GM19463 (cell line): Measurements from ENCODE around the gene ARHGAP4.

ENCODE experiments used
- ATAC-seq: cut with Tn5 transposase; IDR thresholded peaks from one replicate; pipeline ENCODE4 v1.9.1; 2021; ENCODE audit warnings: mild to moderate bottlenecking, moderate library complexity; ENCODE audit not compliant: unreplicated experiment

ARHGAP4 gene

GRCh38 chrX:153947009-153947769 is 21.1 kb upstream of the ARHGAP4 start:
- peak; percentile 85 for ATAC-seq

GRCh38 chrX:153945956-153946943 is 20.2 kb upstream of the ARHGAP4 start:
- no peak for ATAC-seq

DNA sequence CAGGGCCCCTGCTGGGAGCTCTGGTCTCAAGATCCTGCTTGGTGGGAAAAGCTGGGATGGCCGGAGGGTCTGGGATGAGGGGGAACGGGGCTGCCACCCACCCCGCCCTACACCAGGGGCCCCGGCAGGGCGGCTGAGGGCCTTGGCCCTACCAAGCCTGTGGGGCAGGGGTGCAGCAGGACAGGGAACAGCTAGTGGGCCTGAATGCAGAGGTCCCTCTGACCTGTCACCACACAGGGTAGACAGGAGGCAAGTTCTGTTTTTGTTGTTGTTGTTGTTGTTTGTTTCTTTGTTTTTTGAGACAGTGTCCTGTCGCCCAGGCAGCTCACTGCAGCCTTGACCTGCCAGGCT is 18.7 kb upstream of the ARHGAP4 start:
- peak; percentile 16 for ATAC-seq

DNA sequence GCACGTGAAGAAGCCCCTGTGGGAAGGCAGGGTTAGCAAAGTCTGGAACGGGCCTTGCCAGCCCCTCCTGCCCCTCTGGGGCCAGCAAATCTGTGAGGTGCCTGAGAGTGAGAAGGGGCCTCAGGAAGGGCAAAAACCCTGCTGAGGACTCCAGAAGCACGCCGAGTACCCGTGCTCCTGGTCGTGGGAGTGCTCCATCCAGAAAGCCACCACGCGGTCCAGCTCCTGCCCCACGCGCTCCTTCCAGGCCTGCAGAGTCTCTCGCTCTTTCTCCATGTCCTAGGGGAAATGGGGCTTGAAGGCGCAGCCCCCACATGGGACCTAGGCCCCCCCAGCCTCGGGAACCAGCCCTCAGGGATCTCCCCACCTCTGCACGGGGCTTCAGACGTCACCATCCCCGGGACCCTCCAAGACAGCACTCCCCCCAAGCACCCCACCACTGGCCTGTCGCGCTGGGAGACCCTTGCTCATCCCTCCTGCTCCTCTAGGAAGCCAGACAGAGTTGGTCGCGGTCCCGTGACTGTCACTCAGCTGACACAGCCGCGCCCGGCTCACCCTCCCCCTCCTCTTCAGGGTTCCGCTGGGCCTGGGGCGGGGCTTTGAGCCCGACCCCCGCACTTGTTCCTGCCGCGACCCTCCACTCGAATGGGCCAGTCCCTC is 18.2 kb upstream of the ARHGAP4 start, which contains the start of gene RENBP:
RENBP (minus strand) TSS at position 504 of the 660 bp plus-strand sequence; CDS start at position 471, 33 bp downstream.
- peak; percentile 47 for ATAC-seq

- ATAC-seq, result no peak
Measured at GRCh38 chrX:153941336-153942252, 15.5 kb upstream of the ARHGAP4 start.

DNA sequence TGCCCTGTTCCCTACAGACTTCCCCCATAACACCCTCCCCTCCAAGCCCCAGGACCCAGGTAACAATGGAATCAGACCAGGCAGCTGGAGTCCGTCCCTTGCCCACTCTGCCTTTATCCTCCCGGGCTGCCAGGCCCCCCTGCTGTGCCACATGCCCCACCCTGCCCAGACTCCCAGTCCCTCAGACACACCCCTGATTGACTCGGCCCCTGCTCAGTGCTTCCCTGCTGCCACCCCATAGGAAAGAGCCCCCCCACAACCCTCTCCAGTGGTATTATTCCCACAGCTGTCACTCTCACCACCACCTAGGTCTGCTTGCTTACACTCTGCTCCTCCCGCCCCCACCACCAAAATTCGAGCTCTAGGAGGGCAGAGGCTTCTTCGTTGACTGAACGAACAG is 13.5 kb upstream of the ARHGAP4 start:
- no peak for ATAC-seq

- no peak for ATAC-seq
Measured at GRCh38 chrX:153938226-153938786, 12.2 kb upstream of the ARHGAP4 start.

GRCh38 chrX:153937056-153937455 is 11.0 kb upstream of the ARHGAP4 start:
- ATAC-seq, result no peak

GRCh38 chrX:153935326-153935851 is 9.3 kb upstream of the ARHGAP4 start:
- ATAC-seq, result peak; percentile 15

- peak; percentile 92 for ATAC-seq
Measured at GRCh38 chrX:153934762-153935325, 8.8 kb upstream of the ARHGAP4 start, which contains the start of gene NAA10. Gene NAA10 (minus strand): TSS chrX:153935037. CDS start chrX:153934904, 133 bp downstream.

GRCh38 chrX:153934148-153934761 is 8.2 kb upstream of the ARHGAP4 start:
- peak; percentile 4 for ATAC-seq

DNA sequence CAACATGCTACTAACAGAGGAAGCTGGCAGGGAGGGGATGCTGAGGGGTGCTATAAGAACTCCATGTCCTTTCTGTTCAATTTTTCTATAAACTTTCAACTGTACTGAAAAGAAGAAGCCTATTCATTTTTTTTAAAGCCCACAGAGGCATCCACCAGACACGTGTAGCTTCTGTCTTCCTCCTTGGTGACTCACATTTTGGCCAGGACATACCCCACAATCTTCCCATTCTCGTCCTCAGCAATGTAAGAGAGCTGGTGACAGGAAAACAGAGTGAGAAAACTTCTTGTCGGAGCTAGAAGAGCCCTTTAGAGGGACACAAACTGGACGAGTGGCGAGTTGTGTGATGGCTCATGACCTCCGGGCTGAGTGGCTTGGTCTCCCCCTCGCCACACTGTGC is 7.7 kb upstream of the ARHGAP4 start:
- ATAC-seq, result no peak

DNA sequence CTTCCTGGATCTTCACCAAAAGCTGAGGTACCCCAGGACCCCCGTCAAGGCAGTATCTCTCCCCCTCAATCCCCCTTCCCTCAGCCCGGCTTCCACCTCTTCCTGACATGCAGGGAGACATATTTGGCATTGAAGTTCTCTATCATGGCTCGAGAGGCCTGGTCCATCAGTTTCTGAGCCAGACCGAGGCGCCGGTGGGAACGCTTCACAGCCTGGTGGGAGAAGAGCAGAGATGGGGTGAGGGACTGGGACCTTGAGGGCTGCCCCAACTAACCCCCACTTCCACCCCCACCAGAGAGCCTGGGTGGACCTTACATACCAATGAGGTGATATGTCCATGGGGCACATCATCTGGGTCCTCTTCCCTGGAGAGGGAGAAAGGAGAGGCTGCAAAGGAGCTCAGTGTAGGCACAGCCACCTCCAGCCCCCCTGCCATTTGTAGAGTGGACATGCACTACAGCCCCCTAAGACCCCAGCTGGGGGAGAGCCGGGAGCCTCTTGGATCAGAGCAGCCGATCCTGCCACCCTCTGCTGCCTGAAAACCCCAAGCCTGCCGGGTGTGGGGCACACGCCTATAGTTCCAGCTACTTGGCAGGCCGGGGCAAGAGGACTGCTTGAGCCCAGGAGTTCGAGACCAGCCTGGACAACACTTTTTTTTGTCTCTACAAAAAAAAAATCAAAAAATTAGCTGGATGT is 6.3 kb upstream of the ARHGAP4 start:
- ATAC-seq, result no peak

- ATAC-seq, result no peak
Measured at GRCh38 chrX:153931748-153932147, 5.7 kb upstream of the ARHGAP4 start.

DNA sequence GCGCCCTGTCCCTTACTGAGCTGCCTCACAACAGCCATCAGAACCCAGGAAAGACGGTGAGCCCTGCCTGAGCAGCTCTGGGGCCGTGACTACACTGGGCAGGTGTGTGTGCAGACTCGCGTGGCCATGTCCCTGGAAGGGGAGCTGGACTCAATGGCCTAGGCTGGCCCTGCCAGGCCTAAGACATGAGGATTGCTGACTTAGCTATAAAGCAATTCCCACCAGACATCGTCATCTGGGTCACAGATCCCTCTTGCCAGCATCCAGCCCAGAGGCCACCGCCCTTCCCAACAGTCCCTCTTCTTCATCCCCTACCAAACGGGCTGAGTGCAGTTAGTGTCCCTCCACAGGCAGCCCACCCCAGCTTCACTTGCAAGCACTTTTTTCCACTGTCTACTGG is 5.1 kb upstream of the ARHGAP4 start:
- no peak for ATAC-seq

- no peak for ATAC-seq
Measured at GRCh38 chrX:153930011-153930910, 4.2 kb upstream of the ARHGAP4 start.

DNA sequence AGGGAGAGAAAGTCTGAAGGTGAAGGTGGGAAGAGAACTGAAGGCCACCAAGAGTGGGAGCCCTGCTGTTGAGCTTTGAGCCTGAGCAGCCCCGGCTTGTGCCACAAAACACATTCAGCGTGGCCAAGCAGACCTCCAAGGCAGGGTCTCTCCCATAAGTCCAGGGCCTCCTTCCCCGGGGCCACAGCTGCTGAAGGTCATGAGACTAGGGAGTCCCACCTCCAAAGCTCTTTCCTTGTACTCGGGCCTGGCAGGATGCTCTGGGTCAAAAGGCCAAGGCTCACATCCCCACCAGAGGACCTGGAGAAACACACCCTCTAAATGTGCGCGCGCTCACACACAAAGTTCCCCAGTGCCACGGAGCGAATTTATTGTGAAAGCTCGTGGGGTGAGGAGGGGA is 3.5 kb upstream of the ARHGAP4 start:
- no peak for ATAC-seq
